GM20431 (cell line): ENCODE measurements around the gene ARHGAP27.

Source experiments
- in situ Hi-C: fragments of 300-500 bp; cut with MseI, MboI; formaldehyde crosslinking; loops from one replicate; pipeline ENCODE4 v1.15.0; 2020; ENCODE audit warnings: low sequenced_read_pairs; ENCODE audit not compliant: unreplicated experiment

ARHGAP27 gene

DNA sequence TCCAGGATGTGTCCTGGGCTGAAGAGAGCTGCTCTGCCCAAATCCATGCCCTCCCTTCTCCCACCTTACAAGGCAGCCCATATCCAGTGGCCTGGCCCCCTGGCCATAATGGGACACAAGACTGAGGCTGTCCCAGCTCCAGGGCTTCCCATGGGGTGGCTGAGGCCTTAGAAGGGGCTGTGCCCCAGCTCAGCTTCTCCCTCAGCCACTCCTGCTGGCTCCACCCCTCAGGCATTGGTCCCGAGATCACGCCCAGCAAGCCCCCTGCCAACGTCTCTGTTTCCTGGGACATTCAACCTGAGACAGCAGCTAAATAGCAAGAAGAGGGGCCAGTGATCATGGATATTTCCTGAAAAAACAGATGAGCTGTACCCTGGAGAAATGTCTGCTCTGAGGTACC, 43.3 kb downstream of the ARHGAP27 start:
- in situ Hi-C loops: loop anchor here (5.0 kb wide), 1 partner anchor 112 kb away; no protein-coding TSS in a partner anchor

DNA sequence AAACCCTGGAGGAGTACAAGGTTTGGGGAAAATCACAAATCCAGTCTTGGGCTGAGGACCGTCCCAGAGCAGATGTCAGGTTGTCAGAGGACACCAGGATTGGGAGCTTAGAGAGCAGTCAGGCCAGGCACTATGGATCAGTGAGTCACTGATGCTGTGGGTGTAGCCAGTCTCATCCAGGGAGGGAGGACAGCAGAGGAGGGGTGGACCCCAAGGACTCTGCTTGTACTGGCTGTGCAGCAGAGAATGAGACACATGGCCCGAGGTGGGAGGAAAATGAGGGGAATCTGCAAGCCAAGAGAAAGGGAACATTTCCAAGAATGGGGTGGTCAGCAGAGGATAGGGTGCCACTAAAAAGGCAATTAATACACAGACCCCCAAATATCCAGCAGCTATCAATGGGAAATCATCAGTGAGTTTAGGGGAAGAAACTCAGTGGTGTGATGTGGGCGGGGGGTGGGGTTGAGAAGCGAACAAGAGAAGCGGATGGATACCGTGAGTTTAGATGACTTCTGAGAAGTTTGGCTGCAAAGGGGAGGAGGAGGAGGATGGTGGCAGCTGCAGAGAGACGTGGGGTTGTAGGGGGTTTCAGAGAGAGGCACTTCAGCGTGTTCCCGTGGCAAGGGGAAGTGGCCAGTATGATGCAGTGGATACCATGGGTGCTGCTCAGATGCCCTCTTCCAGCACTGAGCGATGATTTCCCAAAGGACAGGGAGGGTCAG, 43.9 kb downstream of the ARHGAP27 start:
- in situ Hi-C loops: loop anchor here (5.0 kb wide), 1 partner anchor 111 kb away; no protein-coding TSS in a partner anchor

DNA sequence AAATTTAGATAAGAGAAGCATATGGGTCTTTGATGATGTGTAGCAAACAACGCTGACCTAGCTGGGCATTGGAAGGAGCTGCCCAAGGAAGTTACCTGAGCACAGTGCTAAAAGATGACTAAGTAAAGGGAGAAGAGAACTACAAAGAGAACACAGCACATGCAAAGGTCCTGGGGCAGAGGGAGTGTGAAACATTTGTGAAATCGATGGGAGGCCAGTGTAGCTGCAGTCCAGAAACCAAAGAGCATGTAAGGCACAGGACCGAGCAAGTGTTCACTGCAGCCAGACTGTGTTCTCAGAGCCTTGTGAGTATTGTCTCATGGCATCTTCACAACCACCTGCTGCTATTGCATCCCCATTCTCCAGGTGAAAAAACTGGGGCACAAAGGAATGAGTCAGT, 44.9 kb downstream of the ARHGAP27 start:
- in situ Hi-C loops: loop anchor here (5.0 kb wide), 1 partner anchor 110 kb away; no protein-coding TSS in a partner anchor

DNA sequence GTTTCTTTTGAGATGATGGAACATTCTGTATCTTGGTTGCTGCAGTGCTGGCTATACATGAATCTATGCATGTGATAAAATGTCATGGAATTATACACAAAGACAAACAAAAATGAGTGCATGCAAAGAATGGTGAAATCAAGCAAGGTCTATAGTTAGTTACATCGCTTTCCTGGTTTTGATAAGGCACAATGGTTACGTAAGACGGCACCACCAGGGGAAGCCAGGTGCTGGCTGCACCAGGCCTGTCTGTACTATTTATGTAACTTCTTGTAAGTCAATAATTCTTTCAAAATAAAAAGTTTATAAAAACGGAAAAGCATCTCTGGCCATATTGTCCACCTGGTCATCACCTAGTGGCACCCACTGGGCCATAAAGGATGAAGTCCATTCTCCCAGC, 46.5 kb downstream of the ARHGAP27 start:
- in situ Hi-C loops: loop anchor here (5.0 kb wide), 1 partner anchor 109 kb away; no protein-coding TSS in a partner anchor

DNA sequence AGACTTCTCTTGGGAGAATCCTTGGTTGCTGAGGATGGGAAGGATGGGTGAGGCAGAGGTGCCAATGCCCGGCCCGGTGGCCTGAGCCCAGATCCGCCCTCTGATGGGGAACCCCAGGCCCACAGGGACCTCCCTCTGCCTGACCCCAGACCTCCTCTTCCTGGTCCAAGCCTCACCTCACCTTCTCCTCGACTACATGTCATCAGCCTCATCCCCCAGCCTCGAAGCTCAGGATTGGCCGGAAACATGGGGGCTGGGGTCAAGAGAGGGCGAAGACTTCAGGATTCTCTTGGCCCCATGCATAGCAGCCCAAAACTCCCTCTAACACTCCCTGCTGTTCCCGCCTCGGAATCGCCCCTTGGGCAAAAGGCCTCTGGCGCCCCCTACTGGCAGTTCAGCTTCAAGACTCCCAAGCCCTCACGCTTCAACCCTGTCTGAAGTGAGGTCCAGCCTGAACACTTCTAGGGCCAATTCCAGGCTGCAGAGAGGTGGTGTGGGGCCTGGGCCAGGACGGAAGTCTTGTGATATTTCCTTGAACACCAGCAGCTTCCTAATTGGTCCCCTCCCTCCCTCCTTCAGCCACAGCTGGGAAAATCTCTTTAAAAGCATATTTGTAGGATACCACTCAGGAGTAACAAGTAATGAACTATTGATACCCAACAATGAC, 47.2 kb downstream of the ARHGAP27 start:
- in situ Hi-C loops: loop anchor here (5.0 kb wide), 1 partner anchor 108 kb away; no protein-coding TSS in a partner anchor

DNA sequence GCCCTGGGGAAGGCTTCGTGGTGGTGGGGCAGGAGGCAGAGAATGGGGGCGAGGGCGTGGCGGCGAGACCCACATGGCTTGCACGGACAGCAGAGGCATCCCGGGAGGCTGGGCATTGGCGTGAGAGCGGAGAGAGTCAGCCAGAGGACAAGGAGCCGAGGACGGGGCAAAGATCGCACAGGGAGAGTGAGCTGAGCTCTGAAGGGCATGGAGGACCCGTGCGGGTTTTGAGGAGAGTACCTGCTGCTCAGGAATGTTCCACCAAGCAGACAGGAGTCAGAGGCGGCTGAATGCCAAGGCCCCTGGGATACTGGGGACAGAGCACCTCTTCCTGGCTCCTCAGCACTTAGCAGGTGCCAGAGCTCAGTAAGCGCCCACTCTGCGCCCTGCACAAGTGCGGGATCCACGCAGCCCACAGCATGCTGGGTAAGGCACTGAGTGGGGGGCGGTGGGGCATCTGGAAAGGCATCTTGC, 47.8 kb downstream of the ARHGAP27 start:
- in situ Hi-C loops: loop anchor here (5.0 kb wide), 1 partner anchor 108 kb away; no protein-coding TSS in a partner anchor

DNA sequence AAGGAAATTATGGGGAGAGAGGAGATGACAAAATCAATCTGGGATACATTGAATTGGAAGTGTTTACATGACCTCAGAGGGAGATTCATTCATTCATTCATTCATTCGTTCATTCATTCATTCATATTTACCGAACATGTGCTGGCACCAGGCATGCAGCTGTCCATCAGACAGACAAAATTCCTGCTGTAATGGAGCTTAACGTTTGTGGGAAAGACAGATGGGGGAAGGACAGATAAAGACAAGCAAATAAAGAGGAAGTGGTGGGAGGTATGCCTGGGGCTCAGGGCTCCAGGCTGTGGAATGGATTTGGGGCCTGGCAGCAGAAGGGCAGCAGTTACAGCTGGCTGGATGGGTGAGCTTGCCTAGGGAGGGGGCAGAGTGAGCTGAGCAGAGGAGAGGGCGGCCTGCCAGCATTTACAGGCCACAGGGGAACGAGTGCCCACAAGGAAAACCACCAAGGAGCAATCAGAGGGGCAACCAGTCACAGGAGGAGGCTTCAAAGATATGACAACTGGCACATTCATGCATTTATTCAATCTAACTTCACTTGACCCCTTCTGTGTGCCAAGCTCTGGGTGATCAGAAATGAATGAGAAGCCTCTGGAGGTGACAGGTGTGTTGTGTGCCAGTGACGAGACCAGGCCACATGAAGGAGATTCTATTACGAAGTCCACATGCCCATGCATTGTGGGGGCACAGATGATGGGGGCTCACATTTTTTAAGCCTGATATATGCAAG, 48.5 kb downstream of the ARHGAP27 start:
- in situ Hi-C loops: no loop called here

DNA sequence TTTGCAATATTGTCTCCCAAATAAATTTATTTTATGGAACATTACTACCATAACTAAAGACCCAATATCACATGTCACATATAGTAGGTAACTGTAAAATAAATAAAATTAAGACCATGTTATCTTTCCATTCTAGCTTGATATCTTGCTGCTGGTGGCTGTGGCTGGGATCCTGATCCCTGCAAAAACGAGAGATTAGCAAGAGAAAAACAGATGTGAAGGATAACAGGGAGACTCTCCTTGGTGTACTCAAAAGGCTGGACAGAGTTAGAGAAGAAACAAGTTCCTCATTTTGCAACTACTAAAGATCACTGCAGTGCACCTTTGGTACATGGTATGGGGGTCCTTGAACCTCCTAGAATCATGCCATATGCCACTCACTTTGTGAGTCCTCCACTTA, 49.7 kb downstream of the ARHGAP27 start:
- in situ Hi-C loops: no loop called here

DNA sequence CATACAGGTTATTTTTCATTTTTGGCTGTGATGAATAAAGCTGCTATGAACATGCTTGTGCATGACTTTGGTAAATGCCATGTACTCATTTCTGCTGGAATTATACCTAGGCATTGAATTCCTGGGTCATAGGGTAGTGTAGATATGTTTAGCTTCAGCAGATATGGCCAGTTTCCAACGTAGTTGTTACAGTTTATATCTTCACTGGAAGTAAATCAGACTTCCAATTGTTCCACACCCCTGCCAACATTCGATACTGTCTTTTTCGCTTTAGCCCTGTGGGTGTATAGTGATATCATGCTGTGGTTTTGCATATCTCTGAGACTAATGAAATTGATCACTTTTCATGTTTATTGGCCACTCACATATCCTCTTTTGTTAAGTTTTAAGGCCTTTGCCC, 50.4 kb downstream of the ARHGAP27 start:
- in situ Hi-C loops: no loop called here

DNA sequence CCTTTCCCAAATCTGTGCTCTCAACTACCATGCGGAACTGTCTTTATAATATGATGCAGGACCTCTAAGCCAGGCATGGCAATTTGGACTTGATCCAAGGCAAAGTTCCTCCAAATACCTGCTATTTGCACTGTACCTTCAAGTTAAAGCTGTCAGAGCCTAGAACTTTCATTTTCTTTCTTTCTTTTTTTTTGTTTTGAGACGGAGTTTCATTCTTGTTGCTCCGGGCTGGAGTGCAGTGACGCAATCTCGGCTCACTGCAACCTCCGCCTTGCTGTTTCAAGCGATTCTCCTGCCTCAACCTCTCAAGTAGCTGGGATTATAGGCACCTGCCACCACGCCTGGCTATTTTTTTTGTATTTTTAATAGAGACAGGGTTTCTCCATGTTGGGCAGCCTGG, 51.7 kb downstream of the ARHGAP27 start:
- in situ Hi-C loops: no loop called here

DNA sequence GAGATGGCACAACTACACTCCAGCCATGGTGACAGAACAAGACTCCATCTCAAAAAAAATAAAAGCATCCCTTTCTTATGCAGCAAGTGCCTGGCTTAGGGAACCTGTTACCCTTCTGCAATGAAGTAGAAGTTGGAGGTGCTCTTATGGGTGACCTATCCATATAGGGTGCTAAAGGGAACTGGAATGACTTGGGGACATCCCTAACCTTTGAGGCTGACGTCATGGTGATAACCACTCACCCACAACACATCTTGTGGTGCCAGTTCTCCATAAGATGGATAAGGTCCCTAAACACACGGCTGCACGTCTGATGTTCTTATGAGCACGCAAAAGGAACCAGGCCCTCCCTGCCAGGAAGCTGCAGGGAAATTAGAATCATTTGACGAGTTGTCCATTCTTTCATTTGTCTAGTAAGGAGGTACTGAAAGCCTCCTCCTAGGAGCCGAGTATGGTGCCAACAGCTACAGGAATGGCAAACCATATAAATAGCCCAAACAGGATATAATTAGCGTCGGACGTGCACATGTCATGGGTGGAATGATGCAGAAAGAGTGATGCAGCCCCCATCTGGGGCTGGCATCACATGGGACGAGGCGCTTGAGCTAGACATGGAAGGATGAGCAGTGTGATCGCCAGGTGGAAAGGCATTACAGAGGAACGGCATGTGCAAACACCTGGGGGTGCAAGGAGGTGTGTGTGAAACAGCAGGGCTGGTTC, 52.5 kb downstream of the ARHGAP27 start:
- in situ Hi-C loops: no loop called here

DNA sequence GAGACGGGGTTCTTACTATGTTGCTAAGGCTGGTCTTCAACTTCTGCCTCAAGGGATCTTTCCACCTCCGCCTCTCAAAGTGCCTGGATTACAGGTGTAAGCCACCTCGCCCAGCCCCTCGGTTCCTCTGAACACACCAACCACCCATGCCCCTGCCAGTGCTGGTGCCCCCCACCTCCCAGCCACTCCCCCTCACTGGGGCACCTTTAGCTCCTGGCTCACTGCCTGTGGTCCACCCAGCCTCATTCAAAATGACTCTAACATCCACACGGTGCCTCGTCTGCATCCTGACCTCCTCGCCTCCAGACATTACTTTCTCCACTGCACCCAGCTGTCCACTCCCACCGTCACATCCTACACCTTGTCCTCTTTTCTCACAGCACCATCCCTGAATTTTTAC, 55.3 kb downstream of the ARHGAP27 start:
- in situ Hi-C loops: no loop called here

DNA sequence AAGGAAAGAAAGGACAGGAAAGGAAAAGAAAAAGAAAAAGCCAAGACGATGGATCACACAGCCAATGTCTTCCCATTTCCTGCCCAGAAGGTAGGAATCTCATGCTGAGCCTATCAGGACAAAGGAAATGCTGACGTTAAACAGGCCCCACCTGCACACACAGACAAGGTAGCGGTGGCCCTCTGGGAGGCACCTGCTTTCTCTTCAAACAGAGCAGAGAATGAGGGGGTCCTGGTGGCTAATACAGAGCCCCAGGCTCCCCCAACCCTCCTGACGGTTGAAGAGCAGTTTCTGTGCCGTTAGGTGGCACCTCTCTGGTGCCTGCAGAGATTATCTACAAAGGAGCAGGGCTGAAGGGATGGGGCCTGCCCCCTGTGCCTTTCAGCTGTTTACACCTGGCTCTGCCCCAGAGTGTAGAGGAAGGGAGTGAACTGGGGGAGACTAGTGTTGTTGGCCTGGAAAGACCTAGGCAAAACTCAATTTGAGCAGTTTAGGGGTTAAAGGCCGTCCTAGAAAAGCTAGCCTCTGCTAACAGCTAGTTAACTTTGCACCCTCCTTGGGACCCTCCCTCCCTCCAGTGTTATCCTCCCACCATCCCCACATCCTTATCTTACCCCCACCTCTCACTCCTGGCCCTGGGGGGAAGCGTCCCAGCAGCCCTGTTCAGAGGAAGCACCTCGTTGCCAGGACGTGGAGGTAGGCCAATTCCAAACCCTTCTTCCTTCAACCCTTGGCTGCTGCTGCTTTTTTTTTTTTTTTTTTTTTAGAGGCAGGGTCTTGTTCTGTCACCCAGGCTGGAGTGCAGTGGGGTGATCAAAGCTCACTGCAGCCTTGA, 56.3 kb downstream of the ARHGAP27 start:
- in situ Hi-C loops: no loop called here

DNA sequence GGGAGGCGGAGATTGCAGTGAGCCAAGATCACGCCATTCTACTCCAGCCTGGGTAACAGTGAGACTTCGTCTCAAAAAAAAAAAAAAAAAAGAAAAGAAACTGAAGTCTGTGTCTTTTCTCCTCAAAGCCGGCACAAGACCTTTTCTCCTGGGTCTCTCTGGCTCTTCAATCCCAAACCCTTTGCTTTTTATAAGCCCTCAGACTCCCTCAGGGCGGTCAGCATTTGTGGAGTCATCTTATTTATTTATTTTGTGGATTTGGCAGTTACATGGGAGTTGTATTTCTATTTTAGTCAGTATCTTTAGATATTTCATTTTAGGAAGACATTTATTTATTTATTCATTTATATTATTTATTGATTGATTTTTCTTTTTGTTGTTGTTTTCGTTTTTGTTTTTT, 58.2 kb downstream of the ARHGAP27 start:
- in situ Hi-C loops: no loop called here

DNA sequence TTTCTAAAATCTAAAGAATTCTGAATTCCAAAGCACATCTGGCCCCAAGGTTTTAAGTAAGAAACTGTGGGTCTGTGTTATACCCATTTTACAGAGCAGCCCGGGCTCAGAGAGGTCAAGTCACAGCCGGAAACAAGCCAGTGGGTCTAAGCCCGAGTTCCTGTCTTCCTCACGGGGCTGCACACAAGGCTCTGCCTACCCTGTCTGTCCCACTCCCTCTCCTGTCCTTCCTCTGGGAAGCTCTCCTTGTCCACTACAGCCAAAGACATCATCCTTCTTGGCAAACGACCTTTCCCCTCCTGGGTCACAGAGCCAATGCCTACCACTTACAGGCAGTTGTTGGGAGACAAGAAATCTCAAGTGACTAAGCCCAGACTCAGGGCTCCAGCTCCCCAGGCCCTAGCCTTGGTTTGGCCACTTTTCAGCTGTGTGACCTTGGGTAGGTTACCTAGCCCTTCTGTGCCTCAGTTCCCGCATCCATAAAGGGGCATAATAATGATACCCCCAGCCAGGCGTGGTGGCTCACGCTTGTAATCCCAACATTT, 60.3 kb downstream of the ARHGAP27 start:
- in situ Hi-C loops: no loop called here

DNA sequence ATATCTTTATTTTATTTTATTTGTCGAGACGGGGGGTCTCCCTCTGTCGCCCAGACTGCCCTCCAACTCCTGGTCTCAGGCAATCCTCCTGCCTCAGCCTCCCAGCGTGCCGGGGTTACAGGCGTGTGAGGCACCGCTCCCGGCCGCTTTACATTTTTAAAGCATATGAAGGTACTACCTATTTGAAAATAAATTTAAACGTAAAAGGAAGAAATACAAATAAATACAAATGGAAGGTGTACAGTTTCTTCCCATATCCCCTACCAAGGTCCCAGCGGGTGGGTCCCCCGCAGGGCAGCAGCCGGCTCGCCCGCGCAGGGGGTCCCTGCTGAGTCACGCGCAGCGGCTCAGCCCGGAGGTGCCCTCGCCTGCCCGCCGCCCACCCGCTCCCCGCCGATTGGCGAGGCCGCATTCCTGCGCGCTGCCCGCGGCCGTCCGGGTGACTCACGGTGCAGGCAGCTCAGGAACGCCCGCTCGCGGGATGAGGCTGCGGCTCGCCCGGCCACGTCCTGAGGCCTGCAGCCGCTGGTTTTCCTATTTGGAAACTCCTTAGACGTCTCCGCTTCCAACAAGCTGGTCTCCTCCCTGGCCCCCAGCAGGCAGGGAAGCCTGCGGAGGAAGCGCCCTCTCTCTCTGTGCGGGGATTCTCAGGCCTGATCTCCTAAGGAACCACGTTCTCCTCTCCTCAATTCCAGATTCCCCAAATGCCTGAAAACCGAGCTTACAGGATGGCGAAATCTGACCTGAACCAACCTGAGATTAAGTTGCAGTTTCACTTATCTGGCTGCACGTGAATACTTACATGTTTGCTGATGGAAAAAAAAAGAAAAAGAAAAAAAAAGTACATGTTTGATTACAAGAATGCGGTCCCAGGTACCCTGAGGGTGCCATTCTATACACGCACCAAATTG, 61.0 kb downstream of the ARHGAP27 start:
- in situ Hi-C loops: no loop called here

DNA sequence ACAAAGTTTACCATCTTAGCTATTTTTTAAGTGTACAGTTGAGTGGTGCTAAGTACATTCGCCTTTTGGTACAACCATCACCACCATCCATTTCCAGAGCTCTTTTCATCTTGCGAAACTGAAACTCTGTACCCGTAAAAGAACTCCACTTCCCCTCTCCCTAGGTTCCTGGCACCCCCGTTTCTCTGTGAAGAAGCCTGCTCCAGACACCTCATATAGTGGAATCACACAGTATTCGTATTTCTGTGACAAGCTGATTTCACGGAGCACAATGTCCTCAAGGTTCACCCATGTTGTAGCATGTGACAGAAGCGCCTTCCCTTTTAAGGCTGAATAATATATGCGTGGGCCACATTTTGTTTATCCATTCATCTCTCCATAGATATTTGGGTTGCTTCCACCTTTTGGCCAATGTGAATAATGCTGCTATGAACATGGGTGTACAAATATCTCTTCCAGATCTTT, 61.7 kb downstream of the ARHGAP27 start:
- in situ Hi-C loops: no loop called here

DNA sequence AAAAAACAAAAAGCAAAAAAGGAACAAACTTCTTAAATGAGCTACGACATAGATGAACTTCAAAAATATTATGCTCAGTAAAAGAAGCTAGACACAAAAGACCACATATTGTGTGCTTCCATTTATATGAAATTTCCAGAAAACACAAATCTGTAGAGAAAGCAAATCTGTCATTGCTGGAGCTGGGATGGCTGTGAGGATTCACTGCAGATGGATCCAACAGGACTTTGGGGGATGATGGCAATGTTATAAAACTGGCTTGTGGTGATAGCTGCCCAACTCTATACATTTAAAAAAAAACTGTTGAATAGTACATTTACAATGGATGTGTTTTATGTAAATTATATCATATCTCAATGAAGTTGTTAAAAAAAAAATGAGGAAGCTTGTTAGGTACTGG, 63.2 kb downstream of the ARHGAP27 start:
- in situ Hi-C loops: no loop called here
